Neural crest cell (in vitro differentiated cells): ENCODE data around the gene KCNIP3. TPM values are rescaled to one million over a fixed set of nuclear protein-coding genes. Genes with fewer than 3 reads are reported as not detected.
"Not testable (repeated sequence)": the region's sequence is repeated elsewhere in the genome, so short reads cannot be mapped to it uniquely, and the experiment has no call there.

Source experiments
- DNase-seq: peaks from one replicate; pipeline ENCODE4 v3.0.0; 2021; ENCODE audit warnings: low read depth, mixed read lengths, low spot score
- H3K27ac Mint-ChIP-seq: one replicate; pipeline ENCODE4 v1.8.0; 2021; ENCODE audit warnings: mild to moderate bottlenecking, mixed read lengths; ENCODE audit not compliant: unreplicated experiment
- H3K27me3 Mint-ChIP-seq: 2 replicates; pipeline ENCODE4 v1.8.0; 2021; ENCODE audit warnings: low read depth, mild to moderate bottlenecking, mixed read lengths
- H3K36me3 Mint-ChIP-seq: 2 replicates; pipeline ENCODE4 v1.8.0; 2021; ENCODE audit warnings: low read depth, mild to moderate bottlenecking, mixed read lengths
- H3K4me1 Mint-ChIP-seq: 2 replicates; pipeline ENCODE4 v1.8.0; 2021; ENCODE audit warnings: mixed read lengths
- H3K4me3 Mint-ChIP-seq: one replicate; pipeline ENCODE4 v1.8.0; 2021; ENCODE audit warnings: mild to moderate bottlenecking, mixed read lengths
- H3K9me3 Mint-ChIP-seq: 2 replicates; pipeline ENCODE4 v1.8.0; 2021; ENCODE audit warnings: mixed read lengths
- CTCF ChIP-seq: fragments of 200-600 bp; sonication (generic); conservative IDR thresholded peaks from 2 replicates; pipeline ENCODE4 v1.5.0; 2021; ENCODE audit warnings: antibody characterized with exemption, mild to moderate bottlenecking
- total RNA-seq: library from RNA; stranded (reverse); gene quantifications from 2 replicates; pipeline ENCODE4 v1.2.1, GENCODE V29; 2021

The KCNIP3 gene
- total RNA-seq, 1 donor from 2014 or later, result 2.9 TPM

DNA sequence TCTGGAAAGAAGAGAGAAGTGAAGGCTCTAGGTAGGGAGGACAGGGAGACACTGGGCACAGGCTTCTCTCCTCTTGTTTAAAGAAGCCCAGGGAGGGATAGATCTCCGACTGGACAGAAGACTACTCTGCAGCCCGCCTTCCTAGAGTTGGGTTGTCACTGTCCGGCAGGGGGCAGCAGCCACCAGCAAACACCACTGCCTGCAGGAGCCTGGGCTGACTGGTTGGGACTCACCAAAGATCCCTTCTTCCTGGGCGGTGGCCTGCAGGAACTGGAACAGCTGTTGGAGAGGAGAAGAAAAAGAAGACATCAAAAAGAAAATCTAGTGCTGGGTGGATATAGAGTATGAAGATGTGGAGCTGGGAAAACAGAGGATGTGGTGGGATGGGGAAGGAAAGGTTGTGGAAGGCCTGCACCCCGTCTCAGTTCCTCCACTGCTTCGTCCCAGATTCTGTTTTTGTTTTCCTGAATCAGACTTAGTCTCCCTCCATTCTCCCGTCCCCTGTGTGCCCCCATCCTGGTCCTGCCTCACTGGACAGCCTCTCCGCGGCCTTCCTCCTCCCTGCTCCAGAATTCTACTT is 117.0 kb downstream of the KCNIP3 start:
- H3K4me1 Mint-ChIP-seq, H3K4me3 Mint-ChIP-seq, H3K36me3 Mint-ChIP-seq, H3K27me3 Mint-ChIP-seq, H3K27ac Mint-ChIP-seq, H3K9me3 Mint-ChIP-seq: not testable (repeated sequence)
- peak; percentile 83 for DNase-seq
- peak; percentile 87 for TF ChIP-seq CTCF

DNA sequence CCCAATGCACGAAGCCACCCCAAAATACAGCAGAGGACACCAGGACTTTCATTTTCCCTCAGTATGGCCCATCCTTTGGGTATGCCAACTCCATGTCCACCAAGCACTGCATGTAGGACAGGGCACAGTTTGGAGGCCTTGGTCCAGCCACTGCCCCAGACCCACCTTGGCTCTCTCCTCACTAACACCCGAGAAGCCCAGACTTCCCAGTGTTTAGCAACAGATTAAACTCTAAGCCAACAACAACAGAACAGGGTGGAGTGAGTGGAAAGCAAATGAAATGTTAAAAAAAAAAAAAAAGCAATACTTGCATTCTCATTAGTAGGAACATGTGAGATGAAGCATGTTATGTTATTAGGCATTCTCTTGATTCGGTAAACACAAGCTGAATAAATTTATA is 118.0 kb downstream of the KCNIP3 start:
- H3K4me3 Mint-ChIP-seq, H3K36me3 Mint-ChIP-seq, H3K27me3 Mint-ChIP-seq, H3K9me3 Mint-ChIP-seq, DNase-seq, H3K4me1 Mint-ChIP-seq, H3K27ac Mint-ChIP-seq: not testable (repeated sequence)

- H3K27ac Mint-ChIP-seq, H3K9me3 Mint-ChIP-seq, DNase-seq, H3K4me3 Mint-ChIP-seq, H3K4me1 Mint-ChIP-seq, H3K27me3 Mint-ChIP-seq, H3K36me3 Mint-ChIP-seq: not testable (repeated sequence)
Measured at GRCh38 chr2:95415561-95415960, 118.4 kb downstream of the KCNIP3 start.

DNA sequence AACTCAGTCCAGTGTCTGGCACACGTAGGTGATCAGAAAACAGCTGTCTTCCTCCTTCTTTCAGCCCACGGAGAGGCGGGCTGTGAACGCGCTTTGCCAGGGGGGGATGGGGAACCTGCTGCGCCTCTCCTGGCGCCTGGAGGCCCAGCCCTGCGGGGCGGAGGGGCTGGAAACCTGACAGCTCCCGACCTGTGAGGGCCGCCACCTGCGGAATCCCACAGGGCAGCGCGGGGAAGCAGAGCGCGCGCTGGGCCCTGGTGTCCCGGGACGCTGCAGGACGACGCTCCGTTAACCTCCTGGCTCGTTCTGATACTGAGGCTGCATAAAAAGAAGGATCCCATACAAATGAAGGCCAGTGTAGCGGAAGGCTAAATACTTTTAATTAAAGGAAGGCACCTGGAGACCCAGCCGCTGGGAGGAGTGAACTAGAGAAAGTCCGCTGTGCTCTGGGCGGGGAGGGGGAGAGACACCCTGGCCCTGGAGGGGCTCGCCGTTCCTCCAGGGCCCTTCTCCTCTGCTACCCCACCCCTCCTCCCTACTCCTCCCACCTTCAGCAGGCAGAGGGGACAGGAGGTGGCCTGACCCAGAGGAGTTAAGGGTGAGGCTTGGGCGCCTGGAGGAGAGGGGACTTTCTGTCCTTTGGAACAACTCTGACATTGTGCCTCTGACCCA is 130.2 kb downstream of the KCNIP3 start:
- H3K27ac Mint-ChIP-seq, DNase-seq, H3K9me3 Mint-ChIP-seq, H3K27me3 Mint-ChIP-seq, H3K4me3 Mint-ChIP-seq, H3K36me3 Mint-ChIP-seq, H3K4me1 Mint-ChIP-seq: not testable (repeated sequence)

DNA sequence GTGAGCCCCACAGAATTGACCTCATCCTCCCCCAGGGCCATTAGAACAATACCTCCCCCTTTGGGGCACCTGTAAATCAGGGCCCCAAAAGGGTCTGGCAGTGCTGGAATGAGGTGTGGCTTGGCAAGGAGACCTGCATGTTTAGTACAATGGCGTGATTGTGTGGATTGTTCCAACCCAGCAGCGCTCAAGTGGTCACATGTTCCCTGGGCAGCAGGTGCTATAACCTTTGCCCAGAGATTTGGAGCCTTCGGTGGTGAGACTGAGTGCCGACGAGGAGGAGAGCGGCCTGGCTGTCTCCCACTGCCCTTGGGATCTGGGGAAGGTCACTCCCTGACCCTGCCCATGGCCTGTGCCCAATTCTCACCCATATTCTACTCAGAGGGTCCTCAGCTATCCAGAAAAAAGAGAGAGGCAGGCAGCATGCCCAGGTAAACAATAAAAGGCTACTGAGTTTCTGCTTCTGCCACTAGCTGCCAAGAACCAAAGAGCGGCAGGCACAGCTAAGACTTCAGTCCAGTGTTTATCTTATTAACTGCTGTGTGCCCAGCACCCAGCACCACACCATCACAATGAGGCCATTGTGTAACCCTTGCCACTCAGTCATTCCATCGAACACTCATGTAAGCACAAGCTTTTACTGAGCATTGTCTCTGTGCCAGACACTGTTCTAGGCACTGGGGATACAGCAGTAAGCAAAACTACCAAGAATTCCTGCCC is 132.8 kb downstream of the KCNIP3 start:
- not testable (repeated sequence) for H3K27me3 Mint-ChIP-seq, H3K4me3 Mint-ChIP-seq, DNase-seq, H3K9me3 Mint-ChIP-seq, H3K4me1 Mint-ChIP-seq, H3K36me3 Mint-ChIP-seq, H3K27ac Mint-ChIP-seq

GRCh38 chr2:95433373-95433772 is 136.2 kb downstream of the KCNIP3 start:
- H3K4me3 Mint-ChIP-seq, H3K9me3 Mint-ChIP-seq, DNase-seq, H3K4me1 Mint-ChIP-seq, H3K27ac Mint-ChIP-seq, H3K27me3 Mint-ChIP-seq, H3K36me3 Mint-ChIP-seq: not testable (repeated sequence)

- not testable (repeated sequence) for H3K27me3 Mint-ChIP-seq, H3K36me3 Mint-ChIP-seq, H3K4me3 Mint-ChIP-seq, H3K4me1 Mint-ChIP-seq, H3K9me3 Mint-ChIP-seq, DNase-seq, H3K27ac Mint-ChIP-seq
Measured at GRCh38 chr2:95433973-95434372, 136.8 kb downstream of the KCNIP3 start.

GRCh38 chr2:95434507-95435076 is 137.4 kb downstream of the KCNIP3 start:
- H3K27me3 Mint-ChIP-seq, H3K9me3 Mint-ChIP-seq, H3K36me3 Mint-ChIP-seq, DNase-seq, H3K27ac Mint-ChIP-seq, H3K4me1 Mint-ChIP-seq, H3K4me3 Mint-ChIP-seq: not testable (repeated sequence)

DNA sequence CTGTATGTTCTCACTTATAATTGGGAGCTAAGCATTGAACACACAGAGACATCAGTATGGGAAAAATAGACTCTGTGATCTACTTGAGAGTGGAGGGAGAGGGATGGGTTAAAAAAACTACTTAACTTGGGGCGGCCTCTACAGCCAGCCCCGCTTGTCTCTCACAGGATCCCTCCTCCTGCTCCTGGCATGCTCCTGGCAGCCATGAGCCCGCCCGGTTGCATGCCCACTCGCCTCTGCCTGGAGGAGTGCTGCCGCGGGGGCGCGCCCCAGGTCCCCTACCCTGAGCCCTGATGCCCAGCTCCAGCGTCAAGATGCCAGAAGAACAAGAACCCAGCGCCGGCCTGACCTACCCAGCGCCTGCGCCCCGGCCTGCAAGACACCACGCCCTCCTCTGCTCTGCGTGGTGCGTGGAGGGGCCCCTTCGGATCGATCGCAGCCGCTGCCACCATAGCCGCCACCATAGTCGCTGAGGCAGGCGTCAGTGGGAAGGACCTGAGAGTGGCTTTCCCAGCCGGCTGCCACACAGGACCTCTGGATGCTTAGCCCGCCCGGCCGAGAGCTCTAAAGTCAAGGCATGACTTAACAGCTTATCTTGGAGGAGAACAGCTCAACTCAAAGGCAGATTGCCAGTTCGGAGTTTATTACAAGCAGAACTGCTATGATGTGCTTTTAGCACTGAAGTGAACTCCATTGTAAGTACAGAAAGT is 138.2 kb downstream of the KCNIP3 start:
- not testable (repeated sequence) for H3K4me3 Mint-ChIP-seq, H3K9me3 Mint-ChIP-seq, H3K27me3 Mint-ChIP-seq, H3K27ac Mint-ChIP-seq, DNase-seq, H3K36me3 Mint-ChIP-seq, H3K4me1 Mint-ChIP-seq

Other genes with a start within 250 kb of the KCNIP3 start
- 58.8 and 60.7 TPM in 2 replicates for gene MRPS5, start 175.5 kb upstream of the KCNIP3 start, total RNA-seq
- gene ZNF514, start 137.5 kb upstream of the KCNIP3 start, total RNA-seq, result 22.6 and 28.0 TPM in 2 replicates
- gene ZNF2, start 131.5 kb upstream of the KCNIP3 start, total RNA-seq, result 6.3 and 7.0 TPM in 2 replicates
- gene ZNF892, start 89.8 kb upstream of the KCNIP3 start, total RNA-seq, result 18.9 and 20.2 TPM in 2 replicates
- 1.8 and 2.7 TPM in 2 replicates for gene PROM2, start 22.9 kb upstream of the KCNIP3 start, total RNA-seq
- gene FAHD2A, start 105.4 kb downstream of the KCNIP3 start, total RNA-seq, result 37.7 and 42.2 TPM in 2 replicates
- not detected in 2 replicates for gene TRIM43B, start 187.4 kb downstream of the KCNIP3 start, total RNA-seq